COR-L47 (cell line): ENCODE results near the gene MTUS2.

ENCODE experiments used
- DNase-seq: peaks from one replicate; lab custom pipeline; 2025; lab: John Stamatoyannopoulos, UW

The MTUS2 gene

GRCh38 chr13:29106651-29107050, 286.5 kb downstream of the MTUS2 start:
- no peak for DNase-seq

GRCh38 chr13:29108068-29108786, 288.1 kb downstream of the MTUS2 start:
- DNase-seq, result no peak

- DNase-seq, result no peak
These were observed 289.8 kb downstream of the MTUS2 start for GRCh38 chr13:29109987-29110386.

GRCh38 chr13:29111446-29111845, 291.3 kb downstream of the MTUS2 start:
- no peak for DNase-seq

GRCh38 chr13:29115842-29116241, 295.7 kb downstream of the MTUS2 start:
- DNase-seq, result no peak

GRCh38 chr13:29117663-29118062, 297.5 kb downstream of the MTUS2 start:
- no peak for DNase-seq

- no peak for DNase-seq
These were observed 298.3 kb downstream of the MTUS2 start for GRCh38 chr13:29118471-29118870.

- DNase-seq, result no peak
These were observed 305.2 kb downstream of the MTUS2 start for GRCh38 chr13:29125191-29125933.

GRCh38 chr13:29125934-29126424, 305.8 kb downstream of the MTUS2 start:
- DNase-seq, result no peak

GRCh38 chr13:29129616-29130015, 309.5 kb downstream of the MTUS2 start:
- no peak for DNase-seq

GRCh38 chr13:29131159-29131558, 311.0 kb downstream of the MTUS2 start:
- no peak for DNase-seq

GRCh38 chr13:29131881-29132668, 311.9 kb downstream of the MTUS2 start:
- no peak for DNase-seq

- no peak for DNase-seq
These were observed 316.2 kb downstream of the MTUS2 start for GRCh38 chr13:29136341-29136740.

GRCh38 chr13:29137016-29137415, 316.9 kb downstream of the MTUS2 start:
- no peak for DNase-seq

GRCh38 chr13:29137995-29138394, 317.9 kb downstream of the MTUS2 start:
- no peak for DNase-seq

GRCh38 chr13:29140277-29140676, 320.1 kb downstream of the MTUS2 start:
- no peak for DNase-seq

- DNase-seq, result no peak
These were observed 323.7 kb downstream of the MTUS2 start for GRCh38 chr13:29143847-29144246.

- DNase-seq, result no peak
These were observed 334.3 kb downstream of the MTUS2 start for GRCh38 chr13:29154390-29154789.

GRCh38 chr13:29156136-29156535, 336.0 kb downstream of the MTUS2 start:
- DNase-seq, result no peak

- no peak for DNase-seq
These were observed 339.7 kb downstream of the MTUS2 start for GRCh38 chr13:29159871-29160270.

- DNase-seq, result no peak
These were observed 340.7 kb downstream of the MTUS2 start for GRCh38 chr13:29160862-29161261.

GRCh38 chr13:29161676-29162075, 341.5 kb downstream of the MTUS2 start:
- no peak for DNase-seq
